ENCODE measurements around the gene NMU. TPM values are rescaled to one million over a fixed set of nuclear protein-coding genes. Genes with fewer than 3 reads are reported as not detected.
A peak's percentile ranks its signal among the peaks of the same experiment; 100 is the strongest.
"Not testable (repeated sequence)": the region's sequence is repeated elsewhere in the genome, so short reads cannot be mapped to it uniquely, and the experiment has no call there.

NMU gene
- total and polyA plus RNA-seq, 9 of the 15 experiments (the other 6 are each of a cell fraction or from before 2014, with no cell fraction given), result 73.8 to 846 (median 599) TPM

GRCh38 chr4:55582773-55583172, 53.3 kb downstream of the NMU start:
- H3K9me3 ChIP-seq (replicated peaks; ENCODE audit: control insufficient read depth, insufficient read depth, low read depth, low read length); H3K9ac ChIP-seq (ENCODE audit: insufficient read depth in 1 of 2, low read depth in 2 of 2, low read length in 2 of 2); DNase-seq (ENCODE audit: extremely low read depth in 1 of 4, low spot score in 3 of 4); H3K4me3 ChIP-seq; H3K4me1 ChIP-seq (replicated peaks in 1 of 2; ENCODE audit: control insufficient read depth in 2 of 2, insufficient read depth in 2 of 2, low read length in 2 of 2); H3K79me2 ChIP-seq (ENCODE audit: control insufficient read depth, insufficient read depth, low read length); BruUV-seq (replicated peaks); H2AFZ ChIP-seq (ENCODE audit: low read depth, low read length); H3K36me3 ChIP-seq (ENCODE audit: control insufficient read depth, insufficient read depth, low read length); H3K27me3 ChIP-seq (ENCODE audit: control insufficient read depth in 2 of 2, insufficient read depth in 2 of 2, low read length in 2 of 2); in situ Hi-C loops (cut with MboI); H3K9me1 ChIP-seq (ENCODE audit: control insufficient read depth, insufficient read depth, low read length); intact Hi-C loops (cut with micrococcal nuclease); CTCF ChIA-PET (ENCODE audit: low intra/inter-chr PET ratio); H3K4me2 ChIP-seq (ENCODE audit: insufficient read depth, low read length); POLR2A ChIA-PET; ATAC-seq; H4K20me1 ChIP-seq (replicated peaks; ENCODE audit: control insufficient read depth, insufficient read depth, low read length); H3K27ac ChIP-seq (ENCODE audit: extremely low read depth, low read depth, low read length): not testable (repeated sequence)
- no CpG with 5 or more reads among the region's 2 CpGs for WGBS (ENCODE audit: insufficient coverage, low coverage, missing lambda C conversion rate)
- FAIRE-seq, result peak; percentile 75
- peak; percentile 79 for TF ChIP-seq ZNF146 (CRISPR knock-in tag; IDR thresholded peaks at IDR 0.05; ENCODE audit: unreplicated experiment)
- TF ChIP-seq BCOR (IDR thresholded peaks at IDR 0.05), result peak; percentile 74
- TF ChIP-seq RBM25 (IDR thresholded peaks at IDR 0.05; ENCODE audit: low read depth, low read length, severe bottlenecking), result peak; percentile 9

- intact Hi-C loops (cut with micrococcal nuclease), result no loop called here
- Histone ChIP-seq H3K36me3 (ENCODE audit: control insufficient read depth, insufficient read depth, low read length) (peaks cover 10% of the 10 kb centered on the region; the same call in 2 of the 3 replicates), H3K4me1 (replicated peaks in 1 of 2; ENCODE audit: control insufficient read depth in 2 of 2, insufficient read depth in 2 of 2, low read length in 2 of 2) (no peaks in the 10 kb centered on the region), H3K9me1 (ENCODE audit: control insufficient read depth, insufficient read depth, low read length) (no peaks in the 10 kb centered on the region), H3K27ac (ENCODE audit: extremely low read depth, low read depth, low read length) (no peak overlapping the region), H3K9ac (ENCODE audit: insufficient read depth in 1 of 2, low read depth in 2 of 2, low read length in 2 of 2) (no peak overlapping the region), H2AFZ (ENCODE audit: low read depth, low read length) (no peak overlapping the region), H3K27me3 (ENCODE audit: control insufficient read depth in 2 of 2, insufficient read depth in 2 of 2, low read length in 2 of 2) (no peaks in the 10 kb centered on the region), H3K4me2 (ENCODE audit: insufficient read depth, low read length) (no peak overlapping the region), H4K20me1 (replicated peaks; ENCODE audit: control insufficient read depth, insufficient read depth, low read length) (no peaks in the 10 kb centered on the region), H3K79me2 (ENCODE audit: control insufficient read depth, insufficient read depth, low read length) (no peaks in the 10 kb centered on the region), H3K4me3 (no peak overlapping the region), H3K9me3 (replicated peaks; ENCODE audit: control insufficient read depth, insufficient read depth, low read depth, low read length) (peaks cover 2% of the 10 kb centered on the region)
- POLR2A ChIA-PET, result no interaction called here
- no peak for ATAC-seq
- CTCF ChIA-PET (ENCODE audit: low intra/inter-chr PET ratio), result no interaction called here
- DNase-seq (ENCODE audit: extremely low read depth in 1 of 4, low spot score in 3 of 4), result no peak
- in situ Hi-C loops (cut with MboI), result no loop called here
- no peak for FAIRE-seq
- no peak for TF ChIP-seq ZNF551 (CRISPR knock-in tag; IDR thresholded peaks at IDR 0.05)
- TF ChIP-seq SP1 (CRISPR knock-in tag; IDR thresholded peaks at IDR 0.05), result no peak
- TF ChIP-seq SMAD1 (IDR thresholded peaks at IDR 0.05; ENCODE audit: low read depth, low read length, partially characterized antibody), result no peak
- TF ChIP-seq TEAD2 (tag; IDR thresholded peaks at IDR 0.05), result no peak
- no peak for TF ChIP-seq ZSCAN29 (IDR thresholded peaks at IDR 0.05)
- TF ChIP-seq ZNF584 (CRISPR knock-in tag; IDR thresholded peaks at IDR 0.05; ENCODE audit: low read depth), result no peak
- no TSS peak for BruUV-seq (replicated peaks)
Observed at GRCh38 chr4:55578341-55579010, 57.6 kb downstream of the NMU start.

Measured in K562 (cell line).